ENCODE results near the gene PKD1. TPM values are rescaled to one million over a fixed set of nuclear protein-coding genes. Genes with fewer than 3 reads are reported as not detected.
"Not testable (repeated sequence)": the region's sequence is repeated elsewhere in the genome, so short reads cannot be mapped to it uniquely, and the experiment has no call there.

Gene PKD1
- total RNA-seq, 1 experiment from 2014 or later, result 102 TPM

GRCh38 chr16:2145843-2146242, 10.1 kb upstream of the PKD1 start (continued):
- TF ChIP-seq CDX4 (CRISPR knock-in tag; IDR thresholded peaks at IDR 0.05; ENCODE audit: borderline replicate concordance) (no peak), PRRX2 (CRISPR knock-in tag; IDR thresholded peaks at IDR 0.05) (no peak), NFE2L1 (CRISPR knock-in tag; IDR thresholded peaks at IDR 0.05) (no peak), EMX1 (CRISPR knock-in tag; IDR thresholded peaks at IDR 0.05) (no peak)

- CTCF ChIA-PET, result interaction anchor here (0.8 to 2.7 kb wide), 4 partner anchors 51 to 140 kb away, joined by 3 to 10 read pairs (median 4); no protein-coding TSS in a partner anchor
- DNase-seq (ENCODE audit: low spot score), result no peak
- Mint-ChIP-seq H3K27me3 (ENCODE audit: low read depth) (peaks cover 55% of the 10 kb centered on the region), H3K27ac (no peak overlapping the region), H3K4me1 (no peaks in the 10 kb centered on the region), H3K9me3 (no peaks in the 10 kb centered on the region), H3K36me3 (no peaks in the 10 kb centered on the region), H3K4me3 (no peak overlapping the region)
- POLR2A ChIA-PET, result no interaction called here
- no peak for TF ChIP-seq ZMAT4 (CRISPR knock-in tag; IDR thresholded peaks at IDR 0.05)
- TF ChIP-seq RELA (CRISPR knock-in tag; IDR thresholded peaks at IDR 0.05; ENCODE audit: borderline replicate concordance), result no peak
- ATAC-seq, result no peak
Measured at GRCh38 chr16:2143878-2144485, 8.3 kb upstream of the PKD1 start.

GRCh38 chr16:2142942-2143877, 7.5 kb upstream of the PKD1 start:
- ChIA-PET POLR2A (no interaction called here), CTCF (interaction anchor here (0.6 to 2.7 kb wide), 5 partner anchors 52 to 140 kb away, joined by 3 to 10 read pairs (median 3); no protein-coding TSS in a partner anchor)
- no peak for DNase-seq (ENCODE audit: low spot score)
- no peak for TF ChIP-seq ZSCAN18 (CRISPR knock-in tag; IDR thresholded peaks at IDR 0.05)
- TF ChIP-seq PREB (CRISPR knock-in tag; IDR thresholded peaks at IDR 0.05; ENCODE audit: borderline replicate concordance), result no peak
- TF ChIP-seq ZNF425 (CRISPR knock-in tag; conservative IDR thresholded peaks at IDR 0.05), result no peak
- no peak for TF ChIP-seq ZNF396 (CRISPR knock-in tag; IDR thresholded peaks at IDR 0.05; ENCODE audit: borderline replicate concordance)
- H3K9me3 Mint-ChIP-seq, result no peaks in the 10 kb centered on the region
- peaks cover 62% of the 10 kb centered on the region for H3K27me3 Mint-ChIP-seq (ENCODE audit: low read depth)
- ATAC-seq, result no peak
- H3K4me3 Mint-ChIP-seq, result no peak overlapping the region
- H3K27ac Mint-ChIP-seq, result no peak overlapping the region
- no peaks in the 10 kb centered on the region for H3K36me3 Mint-ChIP-seq
- no peaks in the 10 kb centered on the region for H3K4me1 Mint-ChIP-seq

- CTCF ChIA-PET; ATAC-seq; DNase-seq (ENCODE audit: low spot score); H3K9me3 Mint-ChIP-seq; POLR2A ChIA-PET; H3K27ac Mint-ChIP-seq; H3K4me1 Mint-ChIP-seq; H3K36me3 Mint-ChIP-seq: not testable (repeated sequence)
- Mint-ChIP-seq H3K27me3 (ENCODE audit: low read depth) (peaks cover 34% of the 10 kb centered on the region), H3K4me3 (peak overlapping the region; percentile 69)
Measured at GRCh38 chr16:2135071-2135470, 627 bp downstream of the PKD1 start.

GRCh38 chr16:2133797-2134196, 1.9 kb downstream of the PKD1 start:
- H3K4me1 Mint-ChIP-seq; H3K4me3 Mint-ChIP-seq; H3K36me3 Mint-ChIP-seq; DNase-seq (ENCODE audit: low spot score); ATAC-seq; H3K27ac Mint-ChIP-seq; CTCF ChIA-PET; POLR2A ChIA-PET; H3K9me3 Mint-ChIP-seq: not testable (repeated sequence)
- H3K27me3 Mint-ChIP-seq (ENCODE audit: low read depth), result peaks cover 22% of the 10 kb centered on the region

- H3K27me3 Mint-ChIP-seq (ENCODE audit: low read depth); H3K9me3 Mint-ChIP-seq; H3K36me3 Mint-ChIP-seq; H3K4me3 Mint-ChIP-seq; H3K27ac Mint-ChIP-seq; POLR2A ChIA-PET; CTCF ChIA-PET; ATAC-seq; DNase-seq (ENCODE audit: low spot score): not testable (repeated sequence)
- H3K4me1 Mint-ChIP-seq, result peaks cover 20% of the 10 kb centered on the region
Measured at GRCh38 chr16:2129890-2130447, 5.7 kb downstream of the PKD1 start.

GRCh38 chr16:2129251-2129650, 6.4 kb downstream of the PKD1 start:
- DNase-seq (ENCODE audit: low spot score); CTCF ChIA-PET; POLR2A ChIA-PET; H3K9me3 Mint-ChIP-seq; H3K27me3 Mint-ChIP-seq (ENCODE audit: low read depth); H3K36me3 Mint-ChIP-seq; ATAC-seq; H3K27ac Mint-ChIP-seq: not testable (repeated sequence)
- peak overlapping the region; percentile 73; the same call in 1 of the 2 replicates for H3K4me3 Mint-ChIP-seq
- peaks cover 21% of the 10 kb centered on the region for H3K4me1 Mint-ChIP-seq
